ENCODE data around the gene TTI1.
A peak's percentile ranks its signal among the peaks of the same experiment; 100 is the strongest.

TTI1 gene

GRCh38 chr20:38075161-38075998 is 42.1 kb upstream of the TTI1 start:
- Mint-ChIP-seq H3K9me3 (peaks cover 6% of the 10 kb centered on the region), H3K4me1 (peaks cover 58% of the 10 kb centered on the region), H3K27me3 (ENCODE audit: low read depth) (no peaks in the 10 kb centered on the region), H3K36me3 (ENCODE audit: low read depth) (peaks cover 71% of the 10 kb centered on the region), H3K27ac (peak overlapping the region; percentile 77 to 84 (median 78)), H3K4me3 (peak overlapping the region in 2 of 3 experiments; percentile 2 to 3)
- no peak for TF ChIP-seq CTCF (IDR thresholded peaks at IDR 0.05; ENCODE audit: unreplicated experiment in 3 of 3)

GRCh38 chr20:38073307-38074071 is 40.2 kb upstream of the TTI1 start:
- Mint-ChIP-seq H3K4me1 (peaks cover 60% of the 10 kb centered on the region), H3K27ac (peak overlapping the region; percentile 67 to 78 (median 76)), H3K36me3 (ENCODE audit: low read depth) (peaks cover 69% of the 10 kb centered on the region), H3K4me3 (no peak overlapping the region), H3K27me3 (ENCODE audit: low read depth) (no peaks in the 10 kb centered on the region), H3K9me3 (no peaks in the 10 kb centered on the region)
- peak; percentile 69 to 77 (median 75) for TF ChIP-seq CTCF (IDR thresholded peaks at IDR 0.05; ENCODE audit: unreplicated experiment in 3 of 3)

- Mint-ChIP-seq H3K36me3 (ENCODE audit: low read depth) (peaks cover 68% of the 10 kb centered on the region), H3K4me1 (peaks cover 57% of the 10 kb centered on the region), H3K9me3 (no peaks in the 10 kb centered on the region), H3K27me3 (ENCODE audit: low read depth) (no peaks in the 10 kb centered on the region), H3K4me3 (no peak overlapping the region), H3K27ac (peak overlapping the region; percentile 67 to 78 (median 76))
- TF ChIP-seq CTCF (IDR thresholded peaks at IDR 0.05; ENCODE audit: unreplicated experiment in 3 of 3): no peak
These were observed 39.6 kb upstream of the TTI1 start for GRCh38 chr20:38072898-38073297.

- H3K27ac Mint-ChIP-seq: peak overlapping the region; percentile 33 to 73 (median 49)
These were observed 34.6 kb upstream of the TTI1 start for GRCh38 chr20:38067717-38068365.

More at GRCh38 chr20:38067717-38068365, 34.6 kb upstream of the TTI1 start:
- no peaks in the 10 kb centered on the region for H3K27me3 Mint-ChIP-seq (ENCODE audit: low read depth)
- peaks cover 85% of the 10 kb centered on the region for H3K36me3 Mint-ChIP-seq (ENCODE audit: low read depth)
- no peak overlapping the region for H3K4me3 Mint-ChIP-seq
- no peak for TF ChIP-seq CTCF (IDR thresholded peaks at IDR 0.05; ENCODE audit: unreplicated experiment in 3 of 3)
- H3K4me1 Mint-ChIP-seq: peaks cover 33% of the 10 kb centered on the region
- H3K9me3 Mint-ChIP-seq: no peaks in the 10 kb centered on the region
